Activated B cell treated with CpG ODN at 0.5 μM for 24 hours (primary cell): Measurements from ENCODE around the gene POLR1D. TPM values are rescaled to one million over a fixed set of nuclear protein-coding genes. Genes with fewer than 3 reads are reported as not detected.
"Not testable (repeated sequence)": the region's sequence is repeated elsewhere in the genome, so short reads cannot be mapped to it uniquely, and the experiment has no call there.

Experiments used
- ATAC-seq: fragments of 200-7000 bp; cut with Tn5 transposase; one replicate; pipeline ENCODE4 v1.10.0; 2021; ENCODE audit warnings: low read depth, mild to moderate bottlenecking, moderate library complexity
- CTCF ChIA-PET: fragments of 350-600 bp; sonication (Branson Sonifier 250); formaldehyde crosslinking; loops from one replicate; lab custom pipeline; 2021; ENCODE audit warnings: antibody characterized with exemption; lab: Charles Lee
- POLR2A ChIA-PET: fragments of 350-600 bp; sonication (Branson Sonifier 250); formaldehyde crosslinking; loops from one replicate; lab custom pipeline; 2021; ENCODE audit warnings: antibody characterized with exemption; lab: Charles Lee
- DNase-seq: peaks from one replicate; pipeline ENCODE4 v3.0.0; 2022
- H3K27ac Mint-ChIP-seq: one replicate; pipeline ENCODE4 v1.8.0; 2020; ENCODE audit warnings: mixed read lengths
- H3K27me3 Mint-ChIP-seq: one replicate; pipeline ENCODE4 v1.8.0; 2021; ENCODE audit warnings: mixed read lengths
- H3K36me3 Mint-ChIP-seq: one replicate; pipeline ENCODE4 v1.8.0; 2021; ENCODE audit warnings: low read depth, mixed read lengths
- H3K4me1 Mint-ChIP-seq: one replicate; pipeline ENCODE4 v1.8.0; 2021; ENCODE audit warnings: mixed read lengths
- H3K4me3 Mint-ChIP-seq: one replicate; pipeline ENCODE4 v1.8.0; 2020; ENCODE audit warnings: mild to moderate bottlenecking, mixed read lengths
- H3K9me3 Mint-ChIP-seq: one replicate; pipeline ENCODE4 v1.8.0; 2020; ENCODE audit warnings: mixed read lengths
- intact Hi-C: fragments of 100-400 bp; cut with micrococcal nuclease; formaldehyde crosslinking; loops from one replicate; pipeline ENCODE4 v1.15.1; 2024
- total RNA-seq: library from RNA; stranded (reverse); gene quantifications from 2 replicates; pipeline ENCODE4 v1.2.3, GENCODE V29; 2022
- TF ChIP-seq, protein P1 (sequence below): fragments of 200-600 bp; IDR thresholded peaks from one replicate; pipeline ENCODE4 v1.8.0; 2022; ENCODE audit warnings: antibody characterized with exemption, mild to moderate bottlenecking

POLR1D gene
- total RNA-seq, 1 donor from 2014 or later, result 121 TPM

DNA sequence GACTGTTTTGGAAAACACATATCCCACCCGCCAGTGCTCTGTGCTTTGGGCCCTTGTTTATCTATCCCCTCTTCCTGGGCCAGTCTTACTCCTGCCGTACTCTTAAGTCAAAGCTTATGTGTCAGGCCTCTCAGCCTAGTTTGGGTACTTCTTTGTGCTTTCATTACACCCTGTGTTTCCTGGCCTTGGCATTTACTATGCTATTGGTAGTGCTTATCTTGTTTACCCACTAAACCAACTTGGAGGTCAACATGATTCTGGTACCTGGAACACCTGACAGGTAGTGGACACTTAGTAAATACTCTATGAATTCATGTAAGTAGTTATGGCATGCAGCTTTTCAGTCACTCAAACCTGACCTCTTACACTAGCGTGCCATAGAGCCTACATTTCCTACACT is 2.4 kb downstream of the POLR1D start:
- H3K27ac Mint-ChIP-seq, result no peak overlapping the region
- ChIA-PET CTCF (no interaction called here), POLR2A (no interaction called here)
- intact Hi-C loops, result loop anchor here (5.0 kb wide), 2 partner anchors 837 to 1033 kb away; partner anchors contain the start of gene POMP
- H3K4me3 Mint-ChIP-seq, result no peak overlapping the region
- ATAC-seq (no peak), DNase-seq (no peak)
- no peaks in the 10 kb centered on the region for H3K9me3 Mint-ChIP-seq
- peaks cover 50% of the 10 kb centered on the region for H3K4me1 Mint-ChIP-seq
- peaks cover 57% of the 10 kb centered on the region for H3K36me3 Mint-ChIP-seq
- no peaks in the 10 kb centered on the region for H3K27me3 Mint-ChIP-seq
- TF ChIP-seq, protein P1, sequence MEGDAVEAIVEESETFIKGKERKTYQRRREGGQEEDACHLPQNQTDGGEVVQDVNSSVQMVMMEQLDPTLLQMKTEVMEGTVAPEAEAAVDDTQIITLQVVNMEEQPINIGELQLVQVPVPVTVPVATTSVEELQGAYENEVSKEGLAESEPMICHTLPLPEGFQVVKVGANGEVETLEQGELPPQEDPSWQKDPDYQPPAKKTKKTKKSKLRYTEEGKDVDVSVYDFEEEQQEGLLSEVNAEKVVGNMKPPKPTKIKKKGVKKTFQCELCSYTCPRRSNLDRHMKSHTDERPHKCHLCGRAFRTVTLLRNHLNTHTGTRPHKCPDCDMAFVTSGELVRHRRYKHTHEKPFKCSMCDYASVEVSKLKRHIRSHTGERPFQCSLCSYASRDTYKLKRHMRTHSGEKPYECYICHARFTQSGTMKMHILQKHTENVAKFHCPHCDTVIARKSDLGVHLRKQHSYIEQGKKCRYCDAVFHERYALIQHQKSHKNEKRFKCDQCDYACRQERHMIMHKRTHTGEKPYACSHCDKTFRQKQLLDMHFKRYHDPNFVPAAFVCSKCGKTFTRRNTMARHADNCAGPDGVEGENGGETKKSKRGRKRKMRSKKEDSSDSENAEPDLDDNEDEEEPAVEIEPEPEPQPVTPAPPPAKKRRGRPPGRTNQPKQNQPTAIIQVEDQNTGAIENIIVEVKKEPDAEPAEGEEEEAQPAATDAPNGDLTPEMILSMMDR, result no peak

DNA sequence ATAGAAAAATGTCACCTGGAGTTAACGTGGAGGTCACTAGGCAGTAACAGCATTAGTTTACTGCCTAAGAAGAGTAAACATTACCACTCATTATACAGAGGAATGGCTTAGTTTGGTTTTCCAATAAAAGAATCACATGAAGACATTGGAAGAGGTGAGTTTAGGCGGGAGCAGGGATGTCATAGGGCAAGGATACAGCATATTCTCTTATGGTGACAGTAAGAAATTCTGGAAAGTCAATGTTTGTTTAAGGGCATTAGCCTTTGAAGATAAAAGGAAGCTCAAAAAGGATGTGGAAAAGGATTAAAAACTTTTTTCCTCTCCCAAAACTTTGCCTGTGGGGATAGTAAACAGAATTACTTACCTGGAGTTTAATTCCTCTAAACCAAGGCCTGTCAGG is 4.1 kb downstream of the POLR1D start:
- TF ChIP-seq, protein P1, result no peak
- intact Hi-C loops, result no loop called here
- no peak overlapping the region for H3K4me3 Mint-ChIP-seq
- ChIA-PET POLR2A (no interaction called here), CTCF (no interaction called here)
- no peaks in the 10 kb centered on the region for H3K9me3 Mint-ChIP-seq
- H3K36me3 Mint-ChIP-seq, result peaks cover 60% of the 10 kb centered on the region
- ATAC-seq (no peak), DNase-seq (no peak)
- H3K4me1 Mint-ChIP-seq, result peaks cover 43% of the 10 kb centered on the region
- H3K27ac Mint-ChIP-seq, result no peak overlapping the region
- H3K27me3 Mint-ChIP-seq, result no peaks in the 10 kb centered on the region

- Mint-ChIP-seq H3K27ac (no peak overlapping the region), H3K4me1 (peaks cover 51% of the 10 kb centered on the region), H3K4me3 (no peak overlapping the region), H3K27me3 (no peaks in the 10 kb centered on the region), H3K36me3 (peaks cover 68% of the 10 kb centered on the region), H3K9me3 (no peaks in the 10 kb centered on the region)
- ATAC-seq (no peak), DNase-seq (no peak)
- TF ChIP-seq, protein P1, result no peak
- intact Hi-C loops, result no loop called here
- POLR2A ChIA-PET, result interaction anchor here (0.7 kb wide), 1 partner anchor 1785 kb away, joined by 5 read pairs; no protein-coding TSS in a partner anchor
- CTCF ChIA-PET, result no interaction called here
Measured at GRCh38 chr13:27627380-27627779, 5.7 kb downstream of the POLR1D start.

DNA sequence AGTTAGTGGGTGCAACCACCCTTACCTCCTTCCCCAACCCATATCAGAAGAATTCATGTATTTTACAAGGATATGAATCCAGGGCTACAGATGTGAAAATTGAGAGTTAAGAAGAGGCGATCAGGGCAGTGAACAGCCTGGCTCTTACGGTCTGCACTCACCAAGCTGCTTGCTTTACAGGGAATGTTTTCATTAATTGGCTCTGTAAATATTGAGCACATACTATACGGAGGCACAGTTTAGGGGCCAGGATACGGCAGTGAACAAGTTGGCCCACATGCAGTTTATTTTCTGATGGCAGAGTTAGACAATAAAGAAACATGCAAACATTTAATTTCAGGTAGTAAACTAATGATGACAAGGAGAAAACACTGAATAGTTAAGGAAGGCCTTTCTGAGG is 6.4 kb downstream of the POLR1D start:
- no peak overlapping the region for H3K27ac Mint-ChIP-seq
- DNase-seq, result no peak
- POLR2A ChIA-PET, result no interaction called here
- H3K4me1 Mint-ChIP-seq, result peaks cover 44% of the 10 kb centered on the region
- peaks cover 68% of the 10 kb centered on the region for H3K36me3 Mint-ChIP-seq
- ATAC-seq, result no peak
- H3K27me3 Mint-ChIP-seq, result no peaks in the 10 kb centered on the region
- CTCF ChIA-PET, result no interaction called here
- no peak overlapping the region for H3K4me3 Mint-ChIP-seq
- TF ChIP-seq, protein P1, result no peak
- no peaks in the 10 kb centered on the region for H3K9me3 Mint-ChIP-seq
- intact Hi-C loops, result no loop called here

GRCh38 chr13:27628766-27629165 is 7.1 kb downstream of the POLR1D start:
- ATAC-seq, CTCF ChIA-PET, H3K4me3 Mint-ChIP-seq, H3K27ac Mint-ChIP-seq, DNase-seq, POLR2A ChIA-PET, H3K27me3 Mint-ChIP-seq, intact Hi-C loops, H3K9me3 Mint-ChIP-seq: not testable (repeated sequence)
- Mint-ChIP-seq H3K4me1 (peaks cover 39% of the 10 kb centered on the region), H3K36me3 (peaks cover 67% of the 10 kb centered on the region)

GRCh38 chr13:27631156-27631555 is 9.5 kb downstream of the POLR1D start:
- Mint-ChIP-seq H3K4me3 (no peak overlapping the region), H3K27me3 (no peaks in the 10 kb centered on the region), H3K9me3 (no peaks in the 10 kb centered on the region), H3K27ac (no peak overlapping the region), H3K36me3 (peaks cover 62% of the 10 kb centered on the region), H3K4me1 (peaks cover 25% of the 10 kb centered on the region)
- ATAC-seq, result no peak
- POLR2A ChIA-PET, result no interaction called here
- TF ChIP-seq, protein P1, result no peak
- intact Hi-C loops, result no loop called here
- no peak for DNase-seq
- CTCF ChIA-PET, result no interaction called here
